HEK293 (cell line): ENCODE measurements around the gene MPPED1.

Source experiments
- CTCF ChIA-PET: fragments of 350-600 bp; formaldehyde crosslinking; extraction: SDS; loops from one replicate; lab custom pipeline; 2021; ENCODE audit warnings: antibody characterized with exemption; lab: Yijun Ruan, JAX
- POLR2A ChIA-PET: fragments of 300-600 bp; formaldehyde crosslinking; extraction: SDS; loops from one replicate; lab custom pipeline; 2020; ENCODE audit warnings: antibody characterized with exemption, inconsistent platforms; lab: Yijun Ruan, JAX
- H3K27ac ChIP-seq: fragments of 200-500 bp; sonication (Bioruptor generic); 2 replicates; pipeline ENCODE4 v1.5.1; 2014; ENCODE audit warnings: low read depth, low read length, control low read depth, inconsistent platforms; ENCODE audit errors: extremely low read depth
- H3K36me3 ChIP-seq, 2 experiments: fragments of 200-500 bp in 1 of 2; sonication (Bioruptor generic) in 1 of 2; 1 replicate in 1 of 2; 2 replicates in 1 of 2; pipeline ENCODE4 v1.5.1; 2014 to 2017; ENCODE audit warnings: inconsistent platforms in 2 of 2, low read length in 2 of 2; ENCODE audit not compliant: control insufficient read depth in 2 of 2, insufficient read depth in 1 of 2
- H3K4me1 ChIP-seq: fragments of 200-500 bp; sonication (Bioruptor generic); 2 replicates; pipeline ENCODE4 v1.5.1; 2014; ENCODE audit warnings: mild to moderate bottlenecking, low read length, inconsistent platforms; ENCODE audit not compliant: control insufficient read depth, insufficient read depth
- H3K4me3 ChIP-seq: 2 replicates; pipeline ENCODE4 v1.5.1; 2011; ENCODE audit warnings: low read depth, mild to moderate bottlenecking, control low read depth, low read length, moderate library complexity
- H3K9me3 ChIP-seq: fragments of 200-500 bp; sonication (Bioruptor generic); 2 replicates; pipeline ENCODE4 v1.5.1; 2014; ENCODE audit warnings: low read depth, low read length, inconsistent platforms; ENCODE audit not compliant: control insufficient read depth, insufficient read depth
- EGR2 ChIP-seq: fragments of 450-650 bp; formaldehyde crosslinking; IDR thresholded peaks from 2 replicates; pipeline ENCODE4 v1.5.1; 2016; ENCODE audit warnings: low read depth, missing biosample characterization, missing genetic modification characterization
- GFI1B ChIP-seq: fragments of 450-650 bp; formaldehyde crosslinking; IDR thresholded peaks from 2 replicates; pipeline ENCODE4 v1.5.1; 2016; ENCODE audit warnings: missing biosample characterization, missing genetic modification characterization
- KLF16 ChIP-seq: fragments of 450-650 bp; formaldehyde crosslinking; IDR thresholded peaks from 2 replicates; pipeline ENCODE4 v1.5.1; 2017; ENCODE audit warnings: missing biosample characterization, missing genetic modification characterization
- KLF17 ChIP-seq: fragments of 450-650 bp; formaldehyde crosslinking; IDR thresholded peaks from 2 replicates; pipeline ENCODE4 v1.5.1; 2016; ENCODE audit warnings: missing biosample characterization, missing genetic modification characterization
- REPIN1 ChIP-seq: fragments of 450-650 bp; formaldehyde crosslinking; IDR thresholded peaks from 2 replicates; pipeline ENCODE4 v1.5.1; 2017; ENCODE audit warnings: missing biosample characterization, missing genetic modification characterization, low read depth
- ZBTB17 ChIP-seq: fragments of 450-650 bp; formaldehyde crosslinking; IDR thresholded peaks from 2 replicates; pipeline ENCODE4 v1.5.1; 2016; ENCODE audit warnings: missing biosample characterization, missing genetic modification characterization
- ZBTB21 ChIP-seq: fragments of 450-650 bp; formaldehyde crosslinking; IDR thresholded peaks from 2 replicates; pipeline ENCODE4 v1.5.1; 2017; ENCODE audit warnings: missing biosample characterization, missing genetic modification characterization
- ZFP37 ChIP-seq: fragments of 450-650 bp; formaldehyde crosslinking; IDR thresholded peaks from 2 replicates; pipeline ENCODE4 v1.5.1; 2016; ENCODE audit warnings: missing biosample characterization, missing genetic modification characterization
- ZIC2 ChIP-seq: fragments of 450-650 bp; formaldehyde crosslinking; IDR thresholded peaks from 2 replicates; pipeline ENCODE4 v1.5.1; 2016; ENCODE audit warnings: missing biosample characterization, missing genetic modification characterization
- ZNF140 ChIP-seq: fragments of 450-650 bp; formaldehyde crosslinking; IDR thresholded peaks from 2 replicates; pipeline ENCODE4 v1.5.1; 2016; ENCODE audit warnings: missing biosample characterization, missing genetic modification characterization
- ZNF148 ChIP-seq: fragments of 450-650 bp; formaldehyde crosslinking; IDR thresholded peaks from 2 replicates; pipeline ENCODE4 v1.5.0; 2017; ENCODE audit warnings: missing biosample characterization, missing genetic modification characterization, borderline replicate concordance
- ZNF175 ChIP-seq: fragments of 450-650 bp; formaldehyde crosslinking; IDR thresholded peaks from 2 replicates; pipeline ENCODE4 v1.5.1; 2016; ENCODE audit warnings: missing biosample characterization, missing genetic modification characterization
- ZNF23 ChIP-seq: fragments of 450-650 bp; formaldehyde crosslinking; IDR thresholded peaks from 2 replicates; pipeline ENCODE4 v1.5.1; 2016; ENCODE audit warnings: missing biosample characterization, missing genetic modification characterization, borderline replicate concordance
- ZNF266 ChIP-seq: fragments of 450-650 bp; formaldehyde crosslinking; IDR thresholded peaks from 2 replicates; pipeline ENCODE4 v1.5.1; 2016; ENCODE audit warnings: missing biosample characterization, missing genetic modification characterization, low read depth
- ZNF350 ChIP-seq: fragments of 450-650 bp; formaldehyde crosslinking; IDR thresholded peaks from 2 replicates; pipeline ENCODE4 v1.5.0; 2017; ENCODE audit warnings: missing biosample characterization, mild to moderate bottlenecking, missing genetic modification characterization
- ZNF354C ChIP-seq: fragments of 450-650 bp; formaldehyde crosslinking; IDR thresholded peaks from 2 replicates; pipeline ENCODE4 v1.5.1; 2016; ENCODE audit warnings: missing biosample characterization, missing genetic modification characterization, low read depth, borderline replicate concordance
- ZNF366 ChIP-seq: fragments of 450-650 bp; formaldehyde crosslinking; conservative IDR thresholded peaks from 2 replicates; pipeline ENCODE4 v1.5.1; 2016; ENCODE audit warnings: missing biosample characterization, missing genetic modification characterization
- ZNF37A ChIP-seq: fragments of 450-650 bp; IDR thresholded peaks from 2 replicates; pipeline ENCODE4 v1.5.1; 2018; ENCODE audit warnings: missing biosample characterization, missing genetic modification characterization
- ZNF394 ChIP-seq: fragments of 450-650 bp; formaldehyde crosslinking; IDR thresholded peaks from 2 replicates; pipeline ENCODE4 v1.5.1; 2016; ENCODE audit warnings: missing biosample characterization, missing genetic modification characterization, mild to moderate bottlenecking, moderate library complexity, borderline replicate concordance
- ZNF404 ChIP-seq: fragments of 450-650 bp; formaldehyde crosslinking; IDR thresholded peaks from 2 replicates; pipeline ENCODE4 v1.5.1; 2017; ENCODE audit warnings: missing biosample characterization, missing genetic modification characterization
- ZNF585B ChIP-seq: fragments of 450-650 bp; formaldehyde crosslinking; IDR thresholded peaks from 2 replicates; pipeline ENCODE4 v1.5.1; 2016; ENCODE audit warnings: missing biosample characterization, missing genetic modification characterization
- ZNF621 ChIP-seq: fragments of 450-650 bp; formaldehyde crosslinking; IDR thresholded peaks from 2 replicates; pipeline ENCODE4 v1.5.1; 2017; ENCODE audit warnings: missing biosample characterization, missing genetic modification characterization
- ZNF660 ChIP-seq: fragments of 450-650 bp; IDR thresholded peaks from 2 replicates; pipeline ENCODE4 v1.5.1; 2018; ENCODE audit warnings: missing biosample characterization, mild to moderate bottlenecking, missing genetic modification characterization
- ZNF701 ChIP-seq: fragments of 450-650 bp; formaldehyde crosslinking; IDR thresholded peaks from 2 replicates; pipeline ENCODE4 v1.5.1; 2016; ENCODE audit warnings: missing biosample characterization, missing genetic modification characterization
- ZNF76 ChIP-seq: fragments of 450-650 bp; formaldehyde crosslinking; IDR thresholded peaks from 2 replicates; pipeline ENCODE4; 2016; ENCODE audit warnings: low read depth, missing biosample characterization, missing genetic modification characterization, borderline replicate concordance
- ZSCAN18 ChIP-seq: fragments of 450-650 bp; formaldehyde crosslinking; IDR thresholded peaks from 2 replicates; pipeline ENCODE4 v1.5.1; 2016; ENCODE audit warnings: missing biosample characterization, missing genetic modification characterization
- ZSCAN30 ChIP-seq: fragments of 450-650 bp; IDR thresholded peaks from 2 replicates; pipeline ENCODE4 v1.5.1; 2018; ENCODE audit warnings: missing biosample characterization, mild to moderate bottlenecking, missing genetic modification characterization, moderate library complexity

The MPPED1 gene

GRCh38 chr22:43498856-43499253, 87.0 kb downstream of the MPPED1 start (continued):
- TF ChIP-seq ZNF76 (tag by site-specific recombination), result no peak
- no peak for TF ChIP-seq ZNF354C
- 0 out of 2 replicates have a peak, but pooled peaks have one; percentile 11 for TF ChIP-seq EGR2 (tag by site-specific recombination)
- TF ChIP-seq ZNF701, result no peak

- Histone ChIP-seq H3K9me3 (no peaks in the 10 kb centered on the region), H3K4me1 (no peaks in the 10 kb centered on the region)
- TF ChIP-seq ZNF366 (tag by site-specific recombination), result peak; percentile 80
- 0 out of 2 replicates have a peak, but pooled peaks have one; percentile 35 for TF ChIP-seq ZIC2
- no peak for TF ChIP-seq ZSCAN30 (tag by site-specific recombination)
- TF ChIP-seq, all 188 proteins: peak for 2
- no peaks in the 10 kb centered on the region for H3K36me3 ChIP-seq
- H3K4me3 ChIP-seq, result no peak overlapping the region
- CTCF ChIA-PET, result no interaction called here
- no peak overlapping the region for H3K27ac ChIP-seq
- POLR2A ChIA-PET, result no interaction called here
These were observed 89.3 kb downstream of the MPPED1 start for GRCh38 chr22:43500792-43501785.

- POLR2A ChIA-PET, result no interaction called here
- H3K4me1 ChIP-seq, result no peaks in the 10 kb centered on the region
- no peak overlapping the region for H3K4me3 ChIP-seq
- TF ChIP-seq REPIN1 (tag by site-specific recombination), result no peak
- no peak for TF ChIP-seq ZNF404 (tag by site-specific recombination)
- no peak for TF ChIP-seq ZNF148 (tag by site-specific recombination)
- no peak for TF ChIP-seq ZNF266 (tag by site-specific recombination)
- TF ChIP-seq ZSCAN18 (tag by site-specific recombination), result no peak
- no peak for TF ChIP-seq ZNF585B
- TF ChIP-seq ZNF621, result no peak
- no peak for TF ChIP-seq ZFP37 (tag by site-specific recombination)
- TF ChIP-seq ZNF350 (tag by site-specific recombination), result no peak
- TF ChIP-seq ZNF140 (tag by site-specific recombination), result no peak
- TF ChIP-seq GFI1B (tag by site-specific recombination), result no peak
- TF ChIP-seq ZBTB17 (tag by site-specific recombination), result no peak
- TF ChIP-seq ZNF175 (tag by site-specific recombination), result no peak
- TF ChIP-seq ZNF394, result no peak
- no peak for TF ChIP-seq ZNF660 (tag by site-specific recombination)
- no peak for TF ChIP-seq ZNF37A
- no peak for TF ChIP-seq KLF16 (tag by site-specific recombination)
- no peak for TF ChIP-seq ZBTB21 (tag by site-specific recombination)
- no peak for TF ChIP-seq ZNF23 (tag by site-specific recombination)
- TF ChIP-seq KLF17 (tag by site-specific recombination), result no peak
- H3K27ac ChIP-seq, result no peak overlapping the region
- no peaks in the 10 kb centered on the region for H3K36me3 ChIP-seq
- CTCF ChIA-PET, result no interaction called here
- no peaks in the 10 kb centered on the region for H3K9me3 ChIP-seq
These were observed 90.1 kb downstream of the MPPED1 start for GRCh38 chr22:43501878-43502277.
